ENCODE measurements around the gene CHRD. TPM values are rescaled to one million over a fixed set of nuclear protein-coding genes. Genes with fewer than 3 reads are reported as not detected.

Gene CHRD
- total RNA-seq, 4 donors from 2014 or later, result 0.11 to 10.7 (median 2.8) TPM

DNA sequence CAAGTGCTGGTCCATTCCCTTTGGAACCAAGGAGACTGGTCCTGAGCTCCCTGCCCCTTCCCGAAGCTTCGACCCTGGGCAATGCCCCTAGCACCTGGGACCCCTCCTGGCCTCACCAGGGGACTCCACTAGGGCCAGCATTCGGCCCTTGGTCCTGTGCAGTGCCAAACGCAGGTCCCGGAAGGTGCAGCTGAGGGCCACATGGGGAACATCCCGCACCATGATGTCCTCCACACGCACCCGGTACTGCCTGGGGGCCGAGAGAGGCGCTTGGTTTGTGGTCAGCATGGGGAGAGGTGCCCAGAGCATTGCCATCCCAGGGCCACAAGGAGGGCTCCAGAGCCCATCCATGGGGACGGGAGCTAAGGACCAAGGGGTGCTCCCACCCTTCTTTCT lies 26.3 kb upstream of the CHRD start:
- H3K4me3 ChIP-seq, result no peak overlapping the region
- intact Hi-C loops (cut with DNase I), result loop anchor here (10.0 kb wide), 1 partner anchor 49 kb away; no protein-coding TSS in a partner anchor

GRCh38 chr3:184354121-184354728 lies 25.6 kb upstream of the CHRD start:
- no peak for DNase-seq
- Histone ChIP-seq H3K9me3 (no peaks in the 10 kb centered on the region), H3K4me1 (peaks cover 0 to 27% (median 0%) of the 10 kb centered on the region in 3 donors), H3K27me3 (no peaks in the 10 kb centered on the region), H3K4me3 (no peak overlapping the region), H3K27ac (no peak overlapping the region), H3K36me3 (peaks cover 0 to 35% (median 0%) of the 10 kb centered on the region in 3 donors)
- TF ChIP-seq CTCF (IDR thresholded peaks at IDR 0.05) (peak; percentile 42 to 73 (median 62)), POLR2A (IDR thresholded peaks at IDR 0.05) (no peak)
- intact Hi-C loops (cut with DNase I), result loop anchor here (10.0 kb wide), 1 partner anchor 49 kb away; no protein-coding TSS in a partner anchor
- WGBS, 2 donors, result 26 to 69% methylated on average over 4 to 5 of the region's 18 CpGs

More for the DNA sequence above, 26.3 kb upstream of the CHRD start:
- H3K27ac ChIP-seq, result no peak overlapping the region
- H3K27me3 ChIP-seq, result no peaks in the 10 kb centered on the region
- peaks cover 0 to 23% (median 0%) of the 10 kb centered on the region in 3 donors for H3K4me1 ChIP-seq
- no peak for DNase-seq
- no peak for TF ChIP-seq CTCF (IDR thresholded peaks at IDR 0.05)
- TF ChIP-seq POLR2A (IDR thresholded peaks at IDR 0.05), result no peak
- 80 to 88% methylated on average over 1 to 3 of the region's 11 CpGs for WGBS, 2 donors
- no peaks in the 10 kb centered on the region for H3K9me3 ChIP-seq
- peaks cover 0 to 35% (median 0%) of the 10 kb centered on the region in 3 donors for H3K36me3 ChIP-seq

DNA sequence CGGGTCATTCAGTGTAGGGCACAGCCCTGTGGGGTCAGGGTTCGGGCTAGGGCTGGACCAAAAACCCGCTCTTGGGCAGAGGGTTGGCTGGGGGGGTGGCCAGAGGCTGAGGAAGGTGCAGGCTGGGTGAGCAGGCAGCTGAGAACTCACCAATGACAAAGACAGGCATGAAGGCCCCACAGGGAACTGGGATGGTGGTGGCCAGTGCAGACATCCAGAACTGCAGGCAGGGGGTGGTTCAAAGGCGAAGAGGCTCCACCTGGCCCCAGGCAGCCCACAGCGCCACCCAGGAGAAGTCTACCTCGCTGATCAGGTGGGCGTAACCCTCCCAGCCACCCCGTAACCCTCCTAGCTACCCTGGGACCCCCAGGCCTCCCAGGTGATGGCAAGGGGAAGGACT lies 25.1 kb upstream of the CHRD start:
- intact Hi-C loops (cut with DNase I), result loop anchor here (10.0 kb wide), 1 partner anchor 50 kb away; no protein-coding TSS in a partner anchor
- 75 to 77% methylated on average over 5 to 8 of the region's 8 CpGs for WGBS, 2 donors
- no peaks in the 10 kb centered on the region for H3K9me3 ChIP-seq

GRCh38 chr3:184355261-184356040 lies 24.4 kb upstream of the CHRD start:
- Histone ChIP-seq H3K27me3 (no peaks in the 10 kb centered on the region), H3K9me3 (no peaks in the 10 kb centered on the region), H3K36me3 (peaks cover 0 to 35% (median 0%) of the 10 kb centered on the region in 3 donors), H3K4me1 (peaks cover 2 to 39% (median 4%) of the 10 kb centered on the region in 3 donors), H3K4me3 (no peak overlapping the region), H3K27ac (no peak overlapping the region)
- TF ChIP-seq POLR2A (IDR thresholded peaks at IDR 0.05) (no peak), CTCF (IDR thresholded peaks at IDR 0.05) (no peak)
- 76 to 85% methylated on average over 13 to 14 of the region's 18 CpGs for WGBS, 2 donors
- DNase-seq, result no peak
- intact Hi-C loops (cut with DNase I), result loop anchor here (10.0 kb wide), 1 partner anchor 51 kb away; no protein-coding TSS in a partner anchor

More for the DNA sequence above, 25.1 kb upstream of the CHRD start:
- Histone ChIP-seq H3K36me3 (peaks cover 0 to 35% (median 0%) of the 10 kb centered on the region in 3 donors), H3K4me1 (peaks cover 0 to 32% (median 0%) of the 10 kb centered on the region in 3 donors), H3K27ac (no peak overlapping the region), H3K27me3 (no peaks in the 10 kb centered on the region), H3K4me3 (no peak overlapping the region)
- TF ChIP-seq CTCF (IDR thresholded peaks at IDR 0.05) (no peak), POLR2A (IDR thresholded peaks at IDR 0.05) (no peak)
- no peak for DNase-seq

Measured in esophagus squamous epithelium (tissue), 5 donors.